GM20000 (cell line): ENCODE measurements around the gene TNRC6A.

Experiments used
- DNase-seq: peaks from one replicate; pipeline ENCODE4 v3.0.0; 2012; ENCODE audit warnings: low spot score
- CTCF ChIP-seq: IDR thresholded peaks from 2 replicates; pipeline ENCODE4 v1.5.1; 2012; ENCODE audit warnings: mild to moderate bottlenecking, control low read depth; ENCODE audit errors: extremely low read depth, missing control alignments

The TNRC6A gene

GRCh38 chr16:24688359-24688758 is 41.1 kb upstream of the TNRC6A start:
- no peak for DNase-seq
- no peak for TF ChIP-seq CTCF

GRCh38 chr16:24689128-24689527 is 40.3 kb upstream of the TNRC6A start:
- DNase-seq: no peak
- no peak for TF ChIP-seq CTCF

GRCh38 chr16:24692854-24693253 is 36.6 kb upstream of the TNRC6A start:
- TF ChIP-seq CTCF: no peak

GRCh38 chr16:24694931-24695330 is 34.5 kb upstream of the TNRC6A start:
- DNase-seq: no peak
- TF ChIP-seq CTCF: no peak

More at GRCh38 chr16:24692854-24693253, 36.6 kb upstream of the TNRC6A start:
- DNase-seq: no peak

- no peak for DNase-seq
- TF ChIP-seq CTCF: no peak
These were observed 32.8 kb upstream of the TNRC6A start for GRCh38 chr16:24696699-24697098.

- no peak for TF ChIP-seq CTCF
- DNase-seq: no peak
These were observed 31.1 kb upstream of the TNRC6A start for GRCh38 chr16:24698308-24698707.

GRCh38 chr16:24699151-24699723 is 30.2 kb upstream of the TNRC6A start:
- no peak for DNase-seq
- no peak for TF ChIP-seq CTCF
